ENCODE measurements around the gene TEX261. TPM values are rescaled to one million over a fixed set of nuclear protein-coding genes. Genes with fewer than 3 reads are reported as not detected.

Gene TEX261
- polyA plus RNA-seq, 2 donors: 17.5 to 23.9 TPM

- Histone ChIP-seq H3K27ac (ENCODE audit: low read depth in 2 of 2, low read length in 1 of 2) (no peak overlapping the region), H3K4me1 (ENCODE audit: control insufficient read depth in 2 of 2, insufficient read depth in 2 of 2, low read length in 1 of 2) (peaks cover 0 to 5% of the 10 kb centered on the region in 2 donors), H3K4me3 (ENCODE audit: low read depth in 1 of 2, low read length in 2 of 2) (no peak overlapping the region), H3K9me3 (ENCODE audit: control insufficient read depth in 2 of 2, insufficient read depth in 1 of 2, low read depth in 1 of 2, low read length in 1 of 2) (no peaks in the 10 kb centered on the region), H3K27me3 (ENCODE audit: control insufficient read depth in 1 of 2, insufficient read depth in 2 of 2, low read length in 2 of 2) (no peaks in the 10 kb centered on the region), H3K36me3 (ENCODE audit: control insufficient read depth in 2 of 2, insufficient read depth in 2 of 2, low read length in 1 of 2) (peaks cover 0 to 23% of the 10 kb centered on the region in 2 donors)
- WGBS, 2 donors: 91 to 93% methylated on average over 8 of the region's 8 CpGs
These were observed 11.0 kb downstream of the TEX261 start for GRCh38 chr2:70983506-70984227.

DNA sequence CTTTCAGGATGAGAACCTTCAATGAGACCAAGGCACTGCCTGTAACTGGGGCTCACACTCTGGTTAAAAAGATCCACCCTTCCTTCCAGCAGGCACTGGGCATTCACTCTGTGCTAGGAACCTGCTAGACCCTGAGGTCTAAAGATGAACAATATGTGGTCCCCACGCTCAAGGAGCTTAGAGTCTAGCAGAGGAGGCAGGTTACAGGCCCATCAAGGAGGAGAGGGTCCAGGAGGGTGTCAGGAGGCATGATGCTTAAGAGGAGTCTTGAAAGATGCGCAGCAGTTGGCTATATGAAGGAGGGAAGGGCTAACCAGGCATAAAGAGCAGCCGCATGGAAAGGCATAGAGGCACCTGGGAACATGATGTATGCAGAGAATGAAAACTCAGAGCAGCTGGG is 11.7 kb downstream of the TEX261 start:
- 95% methylated on average over 3 of the region's 3 CpGs for WGBS, 2 donors
- H3K4me1 ChIP-seq (ENCODE audit: control insufficient read depth in 2 of 2, insufficient read depth in 2 of 2, low read length in 1 of 2): peaks cover 0 to 5% of the 10 kb centered on the region in 2 donors
- peaks cover 0 to 16% of the 10 kb centered on the region in 2 donors for H3K36me3 ChIP-seq (ENCODE audit: control insufficient read depth in 2 of 2, insufficient read depth in 2 of 2, low read length in 1 of 2)
- no peaks in the 10 kb centered on the region for H3K27me3 ChIP-seq (ENCODE audit: control insufficient read depth in 1 of 2, insufficient read depth in 2 of 2, low read length in 2 of 2)
- H3K9me3 ChIP-seq (ENCODE audit: control insufficient read depth in 2 of 2, insufficient read depth in 1 of 2, low read depth in 1 of 2, low read length in 1 of 2): no peaks in the 10 kb centered on the region
- no peak overlapping the region for H3K4me3 ChIP-seq (ENCODE audit: low read depth in 1 of 2, low read length in 2 of 2)
- no peak overlapping the region for H3K27ac ChIP-seq (ENCODE audit: low read depth in 2 of 2, low read length in 1 of 2)

DNA sequence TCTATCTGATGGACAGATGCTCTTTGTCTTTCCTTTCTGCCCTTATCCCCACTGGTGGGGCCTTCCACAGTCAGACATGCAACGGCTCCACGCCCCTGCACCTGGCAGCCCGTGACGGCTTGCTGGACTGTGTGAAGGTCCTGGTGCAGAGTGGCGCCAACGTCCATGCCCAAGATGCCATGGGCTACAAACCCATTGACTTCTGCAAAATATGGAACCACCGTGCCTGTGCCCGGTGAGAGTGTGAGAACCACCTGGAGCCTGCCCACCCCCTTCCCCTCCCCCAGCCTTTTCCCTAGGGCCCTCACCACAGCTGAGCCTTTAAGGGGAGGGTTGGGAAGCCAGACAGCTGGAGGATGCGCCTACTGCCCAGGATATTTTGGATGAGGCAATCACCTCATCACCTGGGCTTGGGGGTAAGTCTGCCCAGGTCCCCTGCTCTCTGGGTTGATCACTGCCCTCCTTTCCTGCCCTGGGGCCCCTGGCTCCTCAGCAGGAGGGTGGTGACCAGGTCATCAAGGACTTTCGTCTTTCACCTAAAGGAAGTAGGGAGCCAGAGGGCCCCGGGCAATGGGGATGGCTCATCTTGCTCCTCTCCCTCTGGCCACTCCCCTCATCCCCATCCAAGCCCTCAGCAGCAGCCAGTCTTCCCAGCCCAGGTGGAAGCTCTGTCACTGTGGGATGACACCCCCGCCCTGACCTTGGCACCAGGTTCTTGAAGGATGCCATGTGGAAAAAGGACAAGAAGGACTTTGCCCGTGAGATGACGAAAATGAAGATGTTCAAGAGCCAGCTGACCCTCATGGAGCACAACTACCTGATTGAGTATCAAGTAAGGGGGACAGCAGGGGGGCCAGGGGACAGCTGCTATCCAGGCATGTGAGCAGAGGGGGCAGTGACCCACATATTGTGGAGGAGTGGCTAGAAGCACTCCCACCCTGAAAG is 12.5 kb downstream of the TEX261 start:
- H3K36me3 ChIP-seq (ENCODE audit: control insufficient read depth in 2 of 2, insufficient read depth in 2 of 2, low read length in 1 of 2): peaks cover 0 to 12% of the 10 kb centered on the region in 2 donors
- peaks cover 4 to 5% of the 10 kb centered on the region in 2 donors for H3K4me1 ChIP-seq (ENCODE audit: control insufficient read depth in 2 of 2, insufficient read depth in 2 of 2, low read length in 1 of 2)
- WGBS, 2 donors: 89 to 90% methylated on average over 14 of the region's 14 CpGs
- no peak overlapping the region for H3K27ac ChIP-seq (ENCODE audit: low read depth in 2 of 2, low read length in 1 of 2)
- H3K4me3 ChIP-seq (ENCODE audit: low read depth in 1 of 2, low read length in 2 of 2): no peak overlapping the region
- no peaks in the 10 kb centered on the region for H3K27me3 ChIP-seq (ENCODE audit: control insufficient read depth in 1 of 2, insufficient read depth in 2 of 2, low read length in 2 of 2)
- no peaks in the 10 kb centered on the region for H3K9me3 ChIP-seq (ENCODE audit: control insufficient read depth in 2 of 2, insufficient read depth in 1 of 2, low read depth in 1 of 2, low read length in 1 of 2)

DNA sequence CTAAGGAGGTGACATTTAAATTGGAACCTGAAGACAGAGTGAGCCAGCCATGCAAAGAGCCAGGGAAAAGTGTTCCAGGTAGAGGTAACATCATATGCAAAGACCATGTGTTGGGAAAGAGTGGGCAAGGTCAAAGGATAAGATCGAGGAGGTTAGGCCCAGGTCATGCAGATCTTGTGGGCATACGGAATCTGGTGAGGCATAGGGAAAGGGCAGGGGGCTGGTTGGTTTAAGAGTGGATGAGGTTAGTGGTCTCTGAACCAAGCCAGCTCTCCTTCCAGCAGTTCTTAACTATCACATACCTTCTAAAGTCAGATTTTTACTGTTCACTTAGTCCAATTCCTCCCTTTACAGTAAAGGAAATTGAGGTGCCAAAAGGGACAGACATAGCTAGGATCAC is 13.3 kb downstream of the TEX261 start:
- H3K36me3 ChIP-seq (ENCODE audit: control insufficient read depth in 2 of 2, insufficient read depth in 2 of 2, low read length in 1 of 2): peaks cover 0 to 8% of the 10 kb centered on the region in 2 donors
- no peaks in the 10 kb centered on the region for H3K27me3 ChIP-seq (ENCODE audit: control insufficient read depth in 1 of 2, insufficient read depth in 2 of 2, low read length in 2 of 2)
- H3K4me3 ChIP-seq (ENCODE audit: low read depth in 1 of 2, low read length in 2 of 2): no peak overlapping the region
- H3K4me1 ChIP-seq (ENCODE audit: control insufficient read depth in 2 of 2, insufficient read depth in 2 of 2, low read length in 1 of 2): peaks cover 4 to 5% of the 10 kb centered on the region in 2 donors
- H3K9me3 ChIP-seq (ENCODE audit: control insufficient read depth in 2 of 2, insufficient read depth in 1 of 2, low read depth in 1 of 2, low read length in 1 of 2): no peaks in the 10 kb centered on the region
- H3K27ac ChIP-seq (ENCODE audit: low read depth in 2 of 2, low read length in 1 of 2): no peak overlapping the region
- 79 to 87% methylated on average over 2 of the region's 2 CpGs for WGBS, 2 donors

- Histone ChIP-seq H3K36me3 (ENCODE audit: control insufficient read depth in 2 of 2, insufficient read depth in 2 of 2, low read length in 1 of 2) (peaks cover 0 to 2% of the 10 kb centered on the region in 2 donors), H3K4me1 (ENCODE audit: control insufficient read depth in 2 of 2, insufficient read depth in 2 of 2, low read length in 1 of 2) (peaks cover 0 to 4% of the 10 kb centered on the region in 2 donors), H3K27me3 (ENCODE audit: control insufficient read depth in 1 of 2, insufficient read depth in 2 of 2, low read length in 2 of 2) (no peaks in the 10 kb centered on the region), H3K9me3 (ENCODE audit: control insufficient read depth in 2 of 2, insufficient read depth in 1 of 2, low read depth in 1 of 2, low read length in 1 of 2) (no peaks in the 10 kb centered on the region), H3K27ac (ENCODE audit: low read depth in 2 of 2, low read length in 1 of 2) (no peak overlapping the region), H3K4me3 (ENCODE audit: low read depth in 1 of 2, low read length in 2 of 2) (no peak overlapping the region)
- WGBS, 2 donors: 92 to 93% methylated on average over 9 of the region's 9 CpGs
These were observed 15.0 kb downstream of the TEX261 start for GRCh38 chr2:70979626-70980025.

DNA sequence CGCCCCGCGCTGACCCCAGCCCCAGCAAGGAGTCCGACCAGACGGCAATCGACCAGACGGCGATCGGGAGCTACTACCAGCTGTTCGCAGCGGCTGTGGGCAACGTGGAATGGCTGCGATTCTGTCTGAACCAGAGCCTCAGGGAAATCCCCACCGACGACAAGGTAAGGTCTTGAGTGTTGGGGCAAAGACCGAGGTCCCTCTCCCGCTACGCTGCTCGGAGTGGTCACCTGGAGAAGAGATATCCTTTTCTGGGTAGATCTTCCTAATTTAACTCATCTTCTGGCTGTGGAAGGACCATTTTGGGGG is 15.5 kb downstream of the TEX261 start:
- peak overlapping the region; percentile 74 to 78 for H3K27ac ChIP-seq (ENCODE audit: low read depth in 2 of 2, low read length in 1 of 2)
- WGBS, 2 donors: 25 to 31% methylated on average over 19 of the region's 19 CpGs

DNA sequence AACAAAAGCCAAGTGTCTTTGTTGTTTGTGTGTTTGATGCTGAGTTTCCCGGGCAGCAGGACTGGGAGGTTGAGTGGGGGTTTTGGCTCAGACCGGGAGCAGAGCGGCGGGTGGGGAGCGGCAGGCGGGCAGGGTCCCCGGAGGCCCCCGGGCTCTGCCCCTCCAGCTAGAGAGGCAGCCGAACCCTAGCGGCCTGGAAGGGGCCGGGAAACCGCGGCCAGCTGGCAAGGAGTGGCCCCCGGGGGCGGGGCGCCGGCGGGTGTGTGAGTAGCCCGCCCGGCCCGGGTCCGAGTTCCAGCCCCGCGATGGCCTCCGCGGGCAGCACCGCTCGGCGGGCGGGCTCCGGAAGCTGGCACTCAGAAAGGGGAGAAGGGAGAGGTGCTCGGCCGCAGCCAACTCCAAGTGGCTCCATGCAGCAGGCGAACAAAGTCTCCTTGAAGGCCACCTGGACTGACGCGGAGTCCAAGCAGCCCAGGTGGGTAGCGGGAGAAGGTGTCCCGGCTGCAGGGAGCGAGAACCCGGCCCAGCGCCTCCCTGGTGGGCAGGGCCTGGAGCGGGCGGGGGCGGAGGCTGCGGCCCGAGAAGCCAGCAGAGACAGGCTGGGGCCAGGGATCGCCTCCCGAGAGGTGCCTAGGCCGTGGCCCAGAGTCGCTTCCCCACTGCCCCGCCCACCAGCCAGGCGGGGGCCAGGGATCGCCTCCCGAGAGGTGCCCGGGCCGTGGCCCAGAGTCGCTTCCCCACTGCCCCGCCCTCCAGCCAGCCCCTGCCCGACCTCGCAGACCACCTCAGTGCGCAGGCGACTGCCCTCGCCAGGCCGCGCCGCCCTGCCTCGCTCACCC is 16.1 kb downstream of the TEX261 start, which contains the start of gene ANKRD53:
TSS of gene ANKRD53 (plus strand) at position 290 of the 839 bp plus-strand sequence. CDS start at position 306, 16 bp downstream.
- 4% methylated on average over 58 to 67 of the region's 67 CpGs for WGBS, 2 donors
- H3K27ac ChIP-seq (ENCODE audit: low read depth in 2 of 2, low read length in 1 of 2): peak within 1 kb of the TSS; percentile 74 to 78

More for the DNA sequence above, 15.5 kb downstream of the TEX261 start:
- H3K4me3 ChIP-seq (ENCODE audit: low read depth in 1 of 2, low read length in 2 of 2): peak overlapping the region; percentile 56 to 57
- peaks cover 0 to 4% of the 10 kb centered on the region in 2 donors for H3K4me1 ChIP-seq (ENCODE audit: control insufficient read depth in 2 of 2, insufficient read depth in 2 of 2, low read length in 1 of 2)
- peaks cover 0 to 2% of the 10 kb centered on the region in 2 donors for H3K36me3 ChIP-seq (ENCODE audit: control insufficient read depth in 2 of 2, insufficient read depth in 2 of 2, low read length in 1 of 2)
- H3K27me3 ChIP-seq (ENCODE audit: control insufficient read depth in 1 of 2, insufficient read depth in 2 of 2, low read length in 2 of 2): no peaks in the 10 kb centered on the region
- H3K9me3 ChIP-seq (ENCODE audit: control insufficient read depth in 2 of 2, insufficient read depth in 1 of 2, low read depth in 1 of 2, low read length in 1 of 2): no peaks in the 10 kb centered on the region

DNA sequence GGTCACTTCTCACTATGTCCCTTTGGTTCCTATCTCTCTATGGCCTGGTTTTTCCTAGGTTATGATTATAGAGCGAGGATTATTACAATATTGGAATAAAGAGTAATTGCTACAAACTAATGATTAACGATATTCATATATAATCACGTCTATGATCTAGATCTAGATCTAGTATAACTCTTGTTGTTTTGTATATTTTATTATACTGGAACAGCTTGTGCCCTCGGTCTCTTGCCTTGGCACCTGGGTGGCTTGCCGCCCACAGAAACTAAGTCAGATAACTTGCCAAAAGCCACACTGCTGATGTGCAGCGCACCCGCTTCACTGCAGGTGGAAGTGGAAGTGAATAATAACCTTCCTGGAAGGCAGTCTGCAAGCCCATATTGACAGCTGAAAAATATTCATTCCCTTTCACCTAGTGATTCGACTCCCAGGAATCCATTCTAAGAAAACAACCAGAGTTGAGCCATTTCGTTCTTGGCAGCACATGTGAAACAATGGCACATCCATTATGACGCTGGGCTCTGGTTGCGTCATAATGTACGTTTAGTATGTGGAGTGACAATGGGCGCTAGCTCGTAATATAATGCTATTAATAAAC is 17.0 kb downstream of the TEX261 start:
- Histone ChIP-seq H3K27me3 (ENCODE audit: control insufficient read depth in 1 of 2, insufficient read depth in 2 of 2, low read length in 2 of 2) (no peaks in the 10 kb centered on the region), H3K4me3 (ENCODE audit: low read depth in 1 of 2, low read length in 2 of 2) (peak overlapping the region in 1 of 2 donors; percentile 56), H3K36me3 (ENCODE audit: control insufficient read depth in 2 of 2, insufficient read depth in 2 of 2, low read length in 1 of 2) (peaks cover 0 to 2% of the 10 kb centered on the region in 2 donors), H3K9me3 (ENCODE audit: control insufficient read depth in 2 of 2, insufficient read depth in 1 of 2, low read depth in 1 of 2, low read length in 1 of 2) (no peaks in the 10 kb centered on the region), H3K4me1 (ENCODE audit: control insufficient read depth in 2 of 2, insufficient read depth in 2 of 2, low read length in 1 of 2) (peaks cover 0 to 4% of the 10 kb centered on the region in 2 donors), H3K27ac (ENCODE audit: low read depth in 2 of 2, low read length in 1 of 2) (peak overlapping the region; percentile 50 to 61)
- WGBS, 2 donors: 13 to 18% methylated on average over 14 of the region's 14 CpGs

More for the DNA sequence above, 16.1 kb downstream of the TEX261 start, which contains the start of gene ANKRD53:
- Histone ChIP-seq H3K4me3 (ENCODE audit: low read depth in 1 of 2, low read length in 2 of 2) (peak within 1 kb of the TSS; percentile 56 to 57), H3K9me3 (ENCODE audit: control insufficient read depth in 2 of 2, insufficient read depth in 1 of 2, low read depth in 1 of 2, low read length in 1 of 2) (no peaks in the 10 kb centered on the region), H3K27me3 (ENCODE audit: control insufficient read depth in 1 of 2, insufficient read depth in 2 of 2, low read length in 2 of 2) (no peaks in the 10 kb centered on the region), H3K4me1 (ENCODE audit: control insufficient read depth in 2 of 2, insufficient read depth in 2 of 2, low read length in 1 of 2) (peaks cover 0 to 4% of the 10 kb centered on the region in 2 donors), H3K36me3 (ENCODE audit: control insufficient read depth in 2 of 2, insufficient read depth in 2 of 2, low read length in 1 of 2) (peaks cover 0 to 2% of the 10 kb centered on the region in 2 donors)

All from esophagus (tissue), 2 donors.